ENCODE data around the gene PABPN1. TPM values are rescaled to one million over a fixed set of nuclear protein-coding genes. Genes with fewer than 3 reads are reported as not detected.
A peak's percentile ranks its signal among the peaks of the same experiment; 100 is the strongest.

PABPN1 gene
- total and polyA plus RNA-seq, 2 of the 13 experiments (the other 11 are each of a cell fraction or from before 2014, with no cell fraction given), result 233 to 524 TPM

DNA sequence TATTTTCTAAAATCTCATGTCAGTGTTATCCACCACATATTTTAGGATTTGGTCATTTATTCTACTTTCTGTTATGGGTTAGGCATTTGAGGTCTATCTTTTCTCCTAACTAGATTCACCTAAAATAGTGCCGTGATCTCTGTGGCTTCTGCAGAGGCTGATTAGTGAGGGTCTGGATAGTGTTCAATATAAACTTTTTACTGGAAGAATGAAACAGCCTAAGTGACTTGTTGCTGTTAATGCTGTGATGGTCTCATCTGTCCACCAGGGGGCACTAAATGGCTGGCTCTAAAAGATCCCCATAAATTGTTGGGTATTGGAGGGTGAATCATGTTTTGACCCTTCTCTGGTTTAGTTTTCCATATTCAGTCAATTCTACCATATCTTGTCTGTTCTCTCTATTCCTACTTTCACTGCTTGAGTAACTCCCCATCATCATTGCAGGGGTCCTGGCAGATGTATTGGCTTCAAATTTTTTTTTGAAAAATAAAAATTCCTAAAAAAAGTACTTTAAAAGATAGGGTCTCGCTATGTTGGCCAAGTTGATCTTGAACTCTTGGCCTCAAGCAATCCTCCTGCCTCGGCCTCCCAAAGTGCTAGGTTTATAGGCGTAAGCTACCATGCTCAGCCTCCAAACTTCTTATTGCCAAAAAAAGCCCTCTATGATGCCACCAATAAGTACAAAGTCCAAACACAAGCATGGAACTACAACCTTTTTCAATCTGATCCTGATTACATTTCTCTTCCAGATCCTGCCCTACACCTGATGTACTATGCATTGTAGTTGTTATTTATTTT, 6.9 kb downstream of the PABPN1 start (continued):
- TF ChIP-seq SAFB2 (CRISPR knock-in tag; IDR thresholded peaks at IDR 0.05; ENCODE audit: borderline replicate concordance, low read depth) (no peak), ZNF205 (CRISPR knock-in tag; IDR thresholded peaks at IDR 0.05) (peak; percentile 19; the same call in 1 of the 2 replicates), ZNF780A (CRISPR knock-in tag; IDR thresholded peaks at IDR 0.05) (no peak), ZSCAN20 (CRISPR knock-in tag; IDR thresholded peaks at IDR 0.05; ENCODE audit: borderline replicate concordance) (no peak), ZNF749 (CRISPR knock-in tag; IDR thresholded peaks at IDR 0.05; ENCODE audit: borderline replicate concordance) (no peak), FOXO4 (CRISPR knock-in tag; conservative IDR thresholded peaks at IDR 0.05) (no peak), ZBTB26 (CRISPR knock-in tag; IDR thresholded peaks at IDR 0.05; ENCODE audit: borderline replicate concordance) (no peak), MLX (CRISPR knock-in tag; IDR thresholded peaks at IDR 0.05) (no peak), CHD2 (IDR thresholded peaks at IDR 0.05; ENCODE audit: low read depth, low read length) (no peak), MXD4 (CRISPR knock-in tag; IDR thresholded peaks at IDR 0.05) (peak; percentile 52; the same call in 1 of the 2 replicates), ZNF512 (CRISPR knock-in tag; IDR thresholded peaks at IDR 0.05) (peak; percentile 10; the same call in 1 of the 2 replicates), NONO (IDR thresholded peaks at IDR 0.05) (no peak), NONO (CRISPR knock-in tag; conservative IDR thresholded peaks at IDR 0.05) (no peak), MBD4 (IDR thresholded peaks at IDR 0.05; ENCODE audit: borderline replicate concordance, low read length) (no peak), ZNF747 (CRISPR knock-in tag; IDR thresholded peaks at IDR 0.05; ENCODE audit: borderline replicate concordance) (no peak)
- TF ChIP-seq, protein P1, sequence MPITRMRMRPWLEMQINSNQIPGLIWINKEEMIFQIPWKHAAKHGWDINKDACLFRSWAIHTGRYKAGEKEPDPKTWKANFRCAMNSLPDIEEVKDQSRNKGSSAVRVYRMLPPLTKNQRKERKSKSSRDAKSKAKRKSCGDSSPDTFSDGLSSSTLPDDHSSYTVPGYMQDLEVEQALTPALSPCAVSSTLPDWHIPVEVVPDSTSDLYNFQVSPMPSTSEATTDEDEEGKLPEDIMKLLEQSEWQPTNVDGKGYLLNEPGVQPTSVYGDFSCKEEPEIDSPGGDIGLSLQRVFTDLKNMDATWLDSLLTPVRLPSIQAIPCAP (CRISPR knock-in tag; IDR thresholded peaks at IDR 0.05; ENCODE audit: low read depth), result no peak
- TF ChIP-seq, protein P2, sequence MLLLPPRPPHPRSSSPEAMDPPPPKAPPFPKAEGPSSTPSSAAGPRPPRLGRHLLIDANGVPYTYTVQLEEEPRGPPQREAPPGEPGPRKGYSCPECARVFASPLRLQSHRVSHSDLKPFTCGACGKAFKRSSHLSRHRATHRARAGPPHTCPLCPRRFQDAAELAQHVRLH (CRISPR knock-in tag; IDR thresholded peaks at IDR 0.05; ENCODE audit: borderline replicate concordance, low read depth), result no peak
- TF ChIP-seq, protein P3, sequence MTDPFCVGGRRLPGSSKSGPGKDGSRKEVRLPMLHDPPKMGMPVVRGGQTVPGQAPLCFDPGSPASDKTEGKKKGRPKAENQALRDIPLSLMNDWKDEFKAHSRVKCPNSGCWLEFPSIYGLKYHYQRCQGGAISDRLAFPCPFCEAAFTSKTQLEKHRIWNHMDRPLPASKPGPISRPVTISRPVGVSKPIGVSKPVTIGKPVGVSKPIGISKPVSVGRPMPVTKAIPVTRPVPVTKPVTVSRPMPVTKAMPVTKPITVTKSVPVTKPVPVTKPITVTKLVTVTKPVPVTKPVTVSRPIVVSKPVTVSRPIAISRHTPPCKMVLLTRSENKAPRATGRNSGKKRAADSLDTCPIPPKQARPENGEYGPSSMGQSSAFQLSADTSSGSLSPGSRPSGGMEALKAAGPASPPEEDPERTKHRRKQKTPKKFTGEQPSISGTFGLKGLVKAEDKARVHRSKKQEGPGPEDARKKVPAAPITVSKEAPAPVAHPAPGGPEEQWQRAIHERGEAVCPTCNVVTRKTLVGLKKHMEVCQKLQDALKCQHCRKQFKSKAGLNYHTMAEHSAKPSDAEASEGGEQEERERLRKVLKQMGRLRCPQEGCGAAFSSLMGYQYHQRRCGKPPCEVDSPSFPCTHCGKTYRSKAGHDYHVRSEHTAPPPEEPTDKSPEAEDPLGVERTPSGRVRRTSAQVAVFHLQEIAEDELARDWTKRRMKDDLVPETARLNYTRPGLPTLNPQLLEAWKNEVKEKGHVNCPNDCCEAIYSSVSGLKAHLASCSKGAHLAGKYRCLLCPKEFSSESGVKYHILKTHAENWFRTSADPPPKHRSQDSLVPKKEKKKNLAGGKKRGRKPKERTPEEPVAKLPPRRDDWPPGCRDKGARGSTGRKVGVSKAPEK (CRISPR knock-in tag; IDR thresholded peaks at IDR 0.05; ENCODE audit: borderline replicate concordance), result no peak
